IMR-90 (cell line): Measurements from ENCODE around the gene CDK5R2.

Source experiments
- CEBPB ChIP-seq: IDR thresholded peaks from 2 replicates; pipeline ENCODE4 v1.6.1; 2012; ENCODE audit warnings: low read depth, low read length, improper control_type of control experiment
- CTCF ChIP-seq: conservative IDR thresholded peaks from 2 replicates; pipeline ENCODE4 v1.5.1; 2012; ENCODE audit warnings: mild to moderate bottlenecking, low read depth, low read length, improper control_type of control experiment
- ELK1 ChIP-seq: fragments of 150-350 bp; IDR thresholded peaks from 2 replicates; pipeline ENCODE4 v1.6.1; 2016; ENCODE audit warnings: low read depth, mild to moderate bottlenecking, low read length, moderate library complexity, borderline replicate concordance
- FOS ChIP-seq: fragments of 150-350 bp; IDR thresholded peaks from 2 replicates; pipeline ENCODE4 v1.6.1; 2016; ENCODE audit warnings: low read depth, low read length
- MAFK ChIP-seq: IDR thresholded peaks from 2 replicates; pipeline ENCODE4 v1.6.1; 2012; ENCODE audit warnings: low read depth, low read length, improper control_type of control experiment
- MAZ ChIP-seq: IDR thresholded peaks from 2 replicates; pipeline ENCODE4 v1.6.1; 2012; ENCODE audit warnings: low read depth, mild to moderate bottlenecking, low read length, improper control_type of control experiment, moderate library complexity, borderline replicate concordance
- MXI1 ChIP-seq: IDR thresholded peaks from 2 replicates; pipeline ENCODE4 v1.6.1; 2012; ENCODE audit warnings: low read depth, mild to moderate bottlenecking, low read length, moderate library complexity, borderline replicate concordance
- NFE2L2 ChIP-seq: fragments of 150-350 bp; IDR thresholded peaks from 2 replicates; pipeline ENCODE4 v1.6.1; 2016; ENCODE audit warnings: low read depth, mild to moderate bottlenecking, low read length
- POLR2A ChIP-seq: IDR thresholded peaks from 2 replicates; pipeline ENCODE4 v1.6.1; 2012; ENCODE audit warnings: mild to moderate bottlenecking, low read depth, low read length
- RAD21 ChIP-seq: IDR thresholded peaks from 2 replicates; pipeline ENCODE4 v1.6.1; 2012; ENCODE audit warnings: low read length, improper control_type of control experiment
- RCOR1 ChIP-seq: IDR thresholded peaks from 2 replicates; pipeline ENCODE4 v1.6.1; 2012; ENCODE audit warnings: mild to moderate bottlenecking, low read length, improper control_type of control experiment; ENCODE audit not compliant: insufficient replicate concordance
- RFX5 ChIP-seq: IDR thresholded peaks from 2 replicates; pipeline ENCODE4 v1.8.0; 2012; ENCODE audit warnings: low read depth, mild to moderate bottlenecking, low read length, moderate library complexity
- SMC3 ChIP-seq: fragments of 150-350 bp; IDR thresholded peaks from 2 replicates; pipeline ENCODE4 v1.6.1; 2016; ENCODE audit warnings: low read depth, mild to moderate bottlenecking, antibody characterized with exemption, low read length, moderate library complexity
- USF2 ChIP-seq: fragments of 150-350 bp; IDR thresholded peaks from 2 replicates; pipeline ENCODE4 v1.6.1; 2017; ENCODE audit warnings: mild to moderate bottlenecking, antibody characterized with exemption, low read length, low read depth

- TF ChIP-seq CTCF (no peak), MXI1 (no peak), RFX5 (no peak), RAD21 (no peak), POLR2A (no peak), ELK1 (no peak), RCOR1 (no peak), FOS (no peak), USF2 (no peak), MAFK (0 out of 2 replicates have a peak, but pooled peaks have one; percentile 4), CEBPB (no peak), NFE2L2 (no peak), MAZ (no peak), SMC3 (no peak)
These were observed 34.2 kb downstream of the CDK5R2 start, which contains the start of gene CRYBA2 for GRCh38 chr2:218993345-218994315.
